Gastroesophageal sphincter (tissue), 3 donors: ENCODE results near the gene OARD1.

ENCODE experiments used
- EP300 ChIP-seq: sonication (generic); formaldehyde crosslinking; IDR thresholded peaks from one replicate; pipeline ENCODE4 v1.6.1; 2017; ENCODE audit warnings: antibody characterized with exemption, mild to moderate bottlenecking
- POLR2A ChIP-seq, 2 donors: fragments of 450-650 bp; IDR thresholded peaks; one replicate each; pipeline ENCODE4 v1.6.1; 2017; ENCODE audit warnings: antibody characterized with exemption in 2 of 2, mild to moderate bottlenecking in 2 of 2, moderate library complexity in 1 of 2
- POLR2AphosphoS5 ChIP-seq: sonication (generic); formaldehyde crosslinking; IDR thresholded peaks from one replicate; pipeline ENCODE4 v1.6.1; 2017; ENCODE audit warnings: antibody characterized with exemption
- TF ChIP-seq, protein P1 (sequence below), 4 experiments: fragments of 200-600 bp in 2 of 4; fragments of 450-650 bp in 2 of 4; sonication (generic) in 1 of 4; IDR thresholded peaks; one replicate each; pipeline ENCODE4 v1.5.1; 2017 to 2019; ENCODE audit warnings: antibody characterized with exemption in 4 of 4, mild to moderate bottlenecking in 2 of 4, moderate library complexity in 2 of 4

DNA sequence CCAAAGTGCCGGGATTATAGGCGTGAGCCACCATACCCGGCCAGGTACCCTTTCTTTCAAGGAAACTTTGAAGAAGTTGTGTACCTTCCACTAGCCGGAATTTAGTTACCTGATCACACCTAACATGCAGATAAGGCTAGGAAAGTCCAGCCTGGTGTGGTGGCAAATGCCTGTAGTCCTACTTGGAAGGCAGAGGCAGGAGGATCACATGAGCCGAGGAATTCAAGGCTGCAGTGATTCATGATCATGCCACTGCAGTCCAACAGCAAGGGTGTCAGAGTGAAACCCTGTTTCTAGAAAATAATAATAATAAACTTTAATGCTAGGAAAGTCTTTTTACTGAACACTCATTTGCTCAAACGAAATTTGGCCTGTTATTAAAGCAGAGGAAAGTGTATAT is 21.6 kb upstream of the OARD1 start:
- TF ChIP-seq, protein P1, sequence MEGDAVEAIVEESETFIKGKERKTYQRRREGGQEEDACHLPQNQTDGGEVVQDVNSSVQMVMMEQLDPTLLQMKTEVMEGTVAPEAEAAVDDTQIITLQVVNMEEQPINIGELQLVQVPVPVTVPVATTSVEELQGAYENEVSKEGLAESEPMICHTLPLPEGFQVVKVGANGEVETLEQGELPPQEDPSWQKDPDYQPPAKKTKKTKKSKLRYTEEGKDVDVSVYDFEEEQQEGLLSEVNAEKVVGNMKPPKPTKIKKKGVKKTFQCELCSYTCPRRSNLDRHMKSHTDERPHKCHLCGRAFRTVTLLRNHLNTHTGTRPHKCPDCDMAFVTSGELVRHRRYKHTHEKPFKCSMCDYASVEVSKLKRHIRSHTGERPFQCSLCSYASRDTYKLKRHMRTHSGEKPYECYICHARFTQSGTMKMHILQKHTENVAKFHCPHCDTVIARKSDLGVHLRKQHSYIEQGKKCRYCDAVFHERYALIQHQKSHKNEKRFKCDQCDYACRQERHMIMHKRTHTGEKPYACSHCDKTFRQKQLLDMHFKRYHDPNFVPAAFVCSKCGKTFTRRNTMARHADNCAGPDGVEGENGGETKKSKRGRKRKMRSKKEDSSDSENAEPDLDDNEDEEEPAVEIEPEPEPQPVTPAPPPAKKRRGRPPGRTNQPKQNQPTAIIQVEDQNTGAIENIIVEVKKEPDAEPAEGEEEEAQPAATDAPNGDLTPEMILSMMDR (IDR thresholded peaks at IDR 0.05): no peak
- no peak for TF ChIP-seq EP300
- no peak for TF ChIP-seq POLR2A (IDR thresholded peaks at IDR 0.05)
- no peak for TF ChIP-seq POLR2AphosphoS5
